SK-N-SH treated with all-trans-retinoic acid at 6 μM for 48 hours (cell line): ENCODE data around the gene CDC42BPB.
"Not testable (repeated sequence)": the region's sequence is repeated elsewhere in the genome, so short reads cannot be mapped to it uniquely, and the experiment has no call there.

Source experiments
- ATAC-seq: fragments of 200-7000 bp; cut with Tn5 transposase; 3 replicates; pipeline ENCODE4 v1.9.1; 2020; ENCODE audit warnings: mild to moderate bottlenecking, moderate library complexity
- ARNTL ChIP-seq: fragments of 450-650 bp; formaldehyde crosslinking; IDR thresholded peaks from 2 replicates; pipeline ENCODE4 v1.5.0; 2020; ENCODE audit warnings: low read depth, mild to moderate bottlenecking, moderate library complexity, borderline replicate concordance
- BACH2 ChIP-seq: fragments of 250-450 bp; sonication (Bioruptor Pico); IDR thresholded peaks from 2 replicates; pipeline ENCODE4 v1.9.0; 2021; ENCODE audit warnings: mild to moderate bottlenecking, borderline replicate concordance
- CREB5 ChIP-seq: fragments of 250-450 bp; sonication (Bioruptor Pico); IDR thresholded peaks from 2 replicates; pipeline ENCODE4 v1.5.1; 2020; ENCODE audit warnings: low read depth, mild to moderate bottlenecking, moderate library complexity
- CSDC2 ChIP-seq: fragments of 250-450 bp; sonication (Bioruptor Pico); IDR thresholded peaks from 2 replicates; pipeline ENCODE4 v1.5.0; 2020; ENCODE audit warnings: mild to moderate bottlenecking, moderate library complexity
- GLIS3 ChIP-seq: fragments of 250-450 bp; sonication (Bioruptor Pico); IDR thresholded peaks from 2 replicates; pipeline ENCODE4 v1.5.0; 2020; ENCODE audit warnings: mild to moderate bottlenecking, moderate library complexity
- ISL1 ChIP-seq: fragments of 250-450 bp; sonication (Bioruptor Pico); IDR thresholded peaks from 2 replicates; pipeline ENCODE4 v2.1.2; 2022; ENCODE audit warnings: mild to moderate bottlenecking, moderate library complexity
- OSR1 ChIP-seq: fragments of 250-450 bp; sonication (Bioruptor Pico); IDR thresholded peaks from 2 replicates; pipeline ENCODE4 v1.8.0; 2022; ENCODE audit warnings: moderate library complexity, mild to moderate bottlenecking, inconsistent platforms
- POU6F1 ChIP-seq: fragments of 250-450 bp; sonication (Bioruptor Pico); IDR thresholded peaks from 2 replicates; pipeline ENCODE4 v1.8.0; 2021; ENCODE audit warnings: low read depth, mild to moderate bottlenecking, moderate library complexity, borderline replicate concordance
- PPARA ChIP-seq: fragments of 250-450 bp; sonication (Bioruptor Pico); IDR thresholded peaks from 2 replicates; pipeline ENCODE4 v1.5.0; 2020; ENCODE audit warnings: mild to moderate bottlenecking, borderline replicate concordance
- RARB ChIP-seq: fragments of 250-450 bp; sonication (Bioruptor Pico); IDR thresholded peaks from 2 replicates; pipeline ENCODE4 v1.8.0; 2021; ENCODE audit warnings: mild to moderate bottlenecking, moderate library complexity
- TCF4 ChIP-seq: fragments of 250-450 bp; sonication (Bioruptor Pico); IDR thresholded peaks from 2 replicates; pipeline ENCODE4 v1.8.0; 2021; ENCODE audit warnings: mild to moderate bottlenecking, moderate library complexity, borderline replicate concordance
- TOX ChIP-seq: fragments of 250-450 bp; sonication (Bioruptor Pico); IDR thresholded peaks from 2 replicates; pipeline ENCODE4 v1.8.0; 2021; ENCODE audit warnings: mild to moderate bottlenecking, moderate library complexity, borderline replicate concordance
- TSHZ2 ChIP-seq: fragments of 250-450 bp; sonication (Bioruptor Pico); IDR thresholded peaks from 2 replicates; pipeline ENCODE4 v1.5.0; 2020; ENCODE audit warnings: mild to moderate bottlenecking, moderate library complexity
- ZC3H10 ChIP-seq: fragments of 250-450 bp; sonication (Bioruptor Pico); IDR thresholded peaks from 2 replicates; pipeline ENCODE4 v1.5.1; 2021; ENCODE audit warnings: mild to moderate bottlenecking, moderate library complexity
- ZFP30 ChIP-seq: fragments of 450-650 bp; formaldehyde crosslinking; IDR thresholded peaks from 2 replicates; pipeline ENCODE4 v1.5.0; 2022; ENCODE audit warnings: mild to moderate bottlenecking, moderate library complexity
- ZNF565 ChIP-seq: fragments of 450-650 bp; formaldehyde crosslinking; conservative IDR thresholded peaks from 2 replicates; pipeline ENCODE4 v1.5.0; 2020; ENCODE audit warnings: low read depth, mild to moderate bottlenecking, moderate library complexity
- ZNF70 ChIP-seq: fragments of 450-650 bp; formaldehyde crosslinking; IDR thresholded peaks from 2 replicates; pipeline ENCODE4 v1.5.0; 2020; ENCODE audit warnings: mild to moderate bottlenecking, moderate library complexity
- ZNF8 ChIP-seq: fragments of 450-650 bp; formaldehyde crosslinking; IDR thresholded peaks from 2 replicates; pipeline ENCODE4 v1.5.0; 2020; ENCODE audit warnings: mild to moderate bottlenecking, moderate library complexity

Gene CDC42BPB

GRCh38 chr14:103026988-103027387 is 30.4 kb downstream of the CDC42BPB start:
- no peak for ATAC-seq

GRCh38 chr14:103026196-103026595 is 31.2 kb downstream of the CDC42BPB start:
- ATAC-seq, result not testable (repeated sequence)

More at GRCh38 chr14:103026988-103027387, 30.4 kb downstream of the CDC42BPB start:
- TF ChIP-seq ZNF8, result no peak
- no peak for TF ChIP-seq RARB (CRISPR knock-in tag)
- no peak for TF ChIP-seq ARNTL (CRISPR knock-in tag)

GRCh38 chr14:103023881-103024473 is 33.4 kb downstream of the CDC42BPB start:
- peak; percentile 89 for ATAC-seq
- TF ChIP-seq CREB5 (CRISPR knock-in tag) (no peak), TOX (no peak), ZNF565 (CRISPR knock-in tag) (no peak), OSR1 (CRISPR knock-in tag) (no peak), BACH2 (no peak)

- no peak for TF ChIP-seq TSHZ2 (CRISPR knock-in tag)
- no peak for TF ChIP-seq BACH2
- no peak for TF ChIP-seq TCF4 (CRISPR knock-in tag)
- no peak for TF ChIP-seq GLIS3
- TF ChIP-seq ZNF8, result no peak
- no peak for TF ChIP-seq ZC3H10 (CRISPR knock-in tag)
- TF ChIP-seq, all 23 proteins: peak for 0
- ATAC-seq, result no peak
These were observed 34.7 kb downstream of the CDC42BPB start for GRCh38 chr14:103022685-103023044.

GRCh38 chr14:103022002-103022684 is 35.2 kb downstream of the CDC42BPB start:
- no peak for ATAC-seq
- TF ChIP-seq CSDC2 (no peak), TSHZ2 (CRISPR knock-in tag) (no peak), ISL1 (no peak), ZNF70 (CRISPR knock-in tag) (no peak), ZFP30 (CRISPR knock-in tag) (no peak), ZNF565 (CRISPR knock-in tag) (no peak), PPARA (CRISPR knock-in tag) (no peak), POU6F1 (CRISPR knock-in tag) (no peak)
